Head of caudate nucleus (tissue), 42 donors: ENCODE measurements around the gene NPDC1.
A peak's percentile ranks its signal among the peaks of the same experiment; 100 is the strongest.
"Not testable (repeated sequence)": the region's sequence is repeated elsewhere in the genome, so short reads cannot be mapped to it uniquely, and the experiment has no call there.

Experiments used
- DNase-seq, 42 donors: peaks; one replicate each; pipeline versions ENCODE4 v3.0.0 to v3.0.0-alpha.2; 2020 to 2021; ENCODE audit warnings: mixed read lengths in 7 of 42
- intact Hi-C: fragments of 100-400 bp; cut with DNase I; formaldehyde crosslinking; loops from one replicate; pipeline ENCODE4 v1.15.0; 2022

NPDC1 gene

GRCh38 chr9:137063311-137064026, 17.5 kb upstream of the NPDC1 start:
- intact Hi-C loops: no loop called here

GRCh38 chr9:137062798-137063197, 16.8 kb upstream of the NPDC1 start:
- intact Hi-C loops, DNase-seq: not testable (repeated sequence)

More at GRCh38 chr9:137063311-137064026, 17.5 kb upstream of the NPDC1 start:
- DNase-seq: no peak

- intact Hi-C loops: no loop called here
These were observed 16.4 kb upstream of the NPDC1 start for GRCh38 chr9:137062384-137062783.

GRCh38 chr9:137058521-137059234, 12.7 kb upstream of the NPDC1 start:
- intact Hi-C loops: no loop called here

More at GRCh38 chr9:137062384-137062783, 16.4 kb upstream of the NPDC1 start:
- DNase-seq: no peak

GRCh38 chr9:137057545-137057944, 11.6 kb upstream of the NPDC1 start:
- intact Hi-C loops: no loop called here
- DNase-seq: no peak

More at GRCh38 chr9:137058521-137059234, 12.7 kb upstream of the NPDC1 start:
- no peak for DNase-seq

- no peak for DNase-seq
- intact Hi-C loops: no loop called here
These were observed 10.9 kb upstream of the NPDC1 start for GRCh38 chr9:137056739-137057415.

GRCh38 chr9:137055385-137056364, 9.7 kb upstream of the NPDC1 start:
- intact Hi-C loops: no loop called here
- DNase-seq: peak; percentile 87 to 99 (median 96)

GRCh38 chr9:137054932-137055384, 9.0 kb upstream of the NPDC1 start:
- intact Hi-C loops: no loop called here

GRCh38 chr9:137053944-137054931, 8.3 kb upstream of the NPDC1 start, which contains the start of gene ENTPD2:
Gene ENTPD2, minus strand, starts transcription at chr9:137054061. Its CDS starts 64 bp downstream, at chr9:137053997.
- intact Hi-C loops: no loop called here
- no peak for DNase-seq

More at GRCh38 chr9:137054932-137055384, 9.0 kb upstream of the NPDC1 start:
- DNase-seq: peak in 13 of 42 donors; percentile 32 to 78 (median 63)

- no peak for DNase-seq
- intact Hi-C loops: no loop called here
These were observed 7.3 kb upstream of the NPDC1 start for GRCh38 chr9:137052998-137053943.

GRCh38 chr9:137052293-137052692, 6.3 kb upstream of the NPDC1 start:
- intact Hi-C loops: no loop called here
- no peak for DNase-seq

- intact Hi-C loops: no loop called here
- DNase-seq: no peak
These were observed 5.3 kb upstream of the NPDC1 start for GRCh38 chr9:137051145-137051724.

GRCh38 chr9:137050570-137050969, 4.6 kb upstream of the NPDC1 start:
- intact Hi-C loops: no loop called here
- no peak for DNase-seq

- peak; percentile 57 to 93 (median 79) for DNase-seq
- intact Hi-C loops: no loop called here
These were observed 3.8 kb upstream of the NPDC1 start for GRCh38 chr9:137049544-137050449.
